Brain microvascular endothelial cell (primary cell): ENCODE data around the gene GAL3ST1.
"Not testable (repeated sequence)": the region's sequence is repeated elsewhere in the genome, so short reads cannot be mapped to it uniquely, and the experiment has no call there.

Experiments used
- DNase-seq: peaks from one replicate; pipeline ENCODE4 v3.0.0-alpha.2; 2020
- H3K27ac ChIP-seq: fragments of 250-450 bp; sonication (Bioruptor Pico); 2 replicates; pipeline ENCODE4 v1.5.1; 2020; ENCODE audit warnings: mild to moderate bottlenecking, moderate library complexity
- H3K27me3 ChIP-seq: fragments of 250-450 bp; sonication (Bioruptor Pico); replicated peaks from 2 replicates; pipeline ENCODE4 v1.5.1; 2020; ENCODE audit warnings: mild to moderate bottlenecking
- H3K36me3 ChIP-seq: fragments of 250-450 bp; sonication (Bioruptor Pico); replicated peaks from 2 replicates; pipeline ENCODE4 v1.5.1; 2020; ENCODE audit warnings: mild to moderate bottlenecking
- H3K4me3 ChIP-seq: 2 replicates; pipeline ENCODE4 v1.5.1; 2011; ENCODE audit warnings: low read depth, mild to moderate bottlenecking, control low read depth, low read length, moderate library complexity
- CTCF ChIP-seq: IDR thresholded peaks from 2 replicates; pipeline ENCODE4 v1.5.1; 2011; ENCODE audit warnings: low read depth, mild to moderate bottlenecking, moderate library complexity, low read length, control low read depth, inconsistent platforms; ENCODE audit errors: missing control alignments
- in situ Hi-C: cut with HindIII; loops from 2 replicates; pipeline ENCODE4 v1.10.0; 2017; ENCODE audit warnings: low sequenced_read_pairs, low pct_ligation_motif_present

Gene GAL3ST1

GRCh38 chr22:30574095-30574981, at the start of gene GAL3ST1:
Gene GAL3ST1, minus strand, starts transcription at chr22:30574665. Its CDS starts 17,273 bp downstream, at chr22:30557392.
- in situ Hi-C loops = no loop called here
- H3K27ac ChIP-seq = no peak within 1 kb of the TSS

GRCh38 chr22:30619909-30620308, 45.4 kb upstream of the GAL3ST1 start:
- H3K27ac ChIP-seq, H3K36me3 ChIP-seq, in situ Hi-C loops, H3K4me3 ChIP-seq, DNase-seq, H3K27me3 ChIP-seq: not testable (repeated sequence)

More at GRCh38 chr22:30574095-30574981, at the start of gene GAL3ST1:
- TF ChIP-seq CTCF = no peak
- Histone ChIP-seq H3K36me3 (peaks cover 44% of the 10 kb centered on the region), H3K4me3 (no peak within 1 kb of the TSS), H3K27me3 (no peaks in the 10 kb centered on the region)
- DNase-seq = no peak

GRCh38 chr22:30617819-30618218, 43.4 kb upstream of the GAL3ST1 start:
- H3K36me3 ChIP-seq = no peaks in the 10 kb centered on the region
- no peaks in the 10 kb centered on the region for H3K27me3 ChIP-seq
- H3K4me3 ChIP-seq = no peak overlapping the region
- no peak for TF ChIP-seq CTCF
- in situ Hi-C loops = no loop called here
- H3K27ac ChIP-seq = no peak overlapping the region
- DNase-seq = no peak

GRCh38 chr22:30615543-30615954, 41.1 kb upstream of the GAL3ST1 start:
- H3K27me3 ChIP-seq = no peaks in the 10 kb centered on the region
- TF ChIP-seq CTCF = no peak
- no peak overlapping the region for H3K27ac ChIP-seq
- DNase-seq = no peak
- H3K36me3 ChIP-seq = no peaks in the 10 kb centered on the region
- H3K4me3 ChIP-seq = no peak overlapping the region
- in situ Hi-C loops = no loop called here

GRCh38 chr22:30614879-30615278, 40.4 kb upstream of the GAL3ST1 start:
- Histone ChIP-seq H3K4me3 (no peak overlapping the region), H3K27ac (no peak overlapping the region), H3K36me3 (no peaks in the 10 kb centered on the region), H3K27me3 (no peaks in the 10 kb centered on the region)
- DNase-seq = no peak
- in situ Hi-C loops = no loop called here
- no peak for TF ChIP-seq CTCF

- no peaks in the 10 kb centered on the region for H3K27me3 ChIP-seq
- in situ Hi-C loops = no loop called here
- H3K27ac ChIP-seq = no peak overlapping the region
- no peak for DNase-seq
- H3K4me3 ChIP-seq = no peak overlapping the region
- no peak for TF ChIP-seq CTCF
- H3K36me3 ChIP-seq = no peaks in the 10 kb centered on the region
These were observed 39.8 kb upstream of the GAL3ST1 start for GRCh38 chr22:30614268-30614667.
